HG03108 (cell line): ENCODE results near the gene PTPRR.

Experiments used
- ATAC-seq: cut with Tn5 transposase; IDR thresholded peaks from one replicate; pipeline ENCODE4 v1.9.1; 2021; ENCODE audit warnings: moderate library complexity; ENCODE audit not compliant: unreplicated experiment

The PTPRR gene

GRCh38 chr12:70920251-70920851 lies at the start of gene PTPRR:
Gene PTPRR (minus strand): TSS chr12:70920738. CDS start chr12:70920390, 348 bp downstream.
- no peak for ATAC-seq

DNA sequence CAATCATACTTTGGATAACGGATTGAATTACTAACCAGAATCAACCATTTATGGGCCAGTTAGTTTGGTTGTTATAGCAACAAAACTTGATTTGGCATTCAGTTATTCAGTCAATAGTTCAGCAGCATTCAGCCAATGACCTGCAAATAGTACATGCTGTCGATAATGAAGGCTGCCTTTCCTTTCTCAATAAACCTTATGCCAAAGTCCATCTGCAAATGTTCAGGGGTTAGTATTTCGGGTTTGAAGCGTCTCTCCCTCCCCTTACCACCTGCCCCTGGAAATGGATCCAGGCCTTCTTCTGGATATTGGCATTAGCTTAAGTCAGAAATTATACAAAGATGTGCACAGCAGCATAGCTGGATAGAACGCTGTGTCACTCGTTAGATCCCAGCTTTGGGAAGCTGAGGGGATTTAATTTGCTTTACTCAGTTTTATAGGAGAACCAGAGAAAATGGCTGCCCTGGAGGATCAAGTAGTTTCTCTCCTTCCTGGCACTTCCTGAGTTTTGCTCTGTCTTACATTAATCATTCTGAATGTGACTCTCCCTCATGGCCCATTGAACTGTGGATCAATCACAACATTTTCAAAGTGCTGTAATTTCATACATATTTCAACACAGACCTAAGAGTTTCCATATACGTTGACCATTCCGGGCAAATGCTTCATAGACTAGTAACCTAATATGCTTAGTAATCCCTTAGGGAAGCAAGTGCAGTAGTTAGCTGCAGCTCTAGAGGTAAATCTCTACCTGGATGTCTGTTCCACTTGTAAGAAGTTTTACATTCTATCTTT lies 46.7 kb upstream of the PTPRR start:
- ATAC-seq = no peak

DNA sequence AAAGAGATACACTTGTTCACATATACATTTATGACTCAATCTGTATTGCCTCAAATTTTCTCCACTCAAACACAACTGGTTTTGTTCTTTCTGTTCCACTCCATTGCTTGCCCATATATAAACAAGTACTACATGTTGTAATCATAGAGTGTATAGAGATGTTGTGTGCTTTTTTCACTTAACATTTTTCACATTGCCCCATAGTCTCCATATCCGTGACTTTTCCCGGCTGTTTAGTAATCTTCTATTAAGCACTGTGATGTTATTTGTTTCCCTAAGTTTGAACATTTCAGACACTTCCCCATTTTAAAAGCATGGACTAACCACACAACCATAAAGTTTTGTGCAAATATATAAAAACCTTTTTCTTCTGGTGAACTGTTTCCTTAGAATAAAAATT lies 45.5 kb upstream of the PTPRR start:
- ATAC-seq = no peak

DNA sequence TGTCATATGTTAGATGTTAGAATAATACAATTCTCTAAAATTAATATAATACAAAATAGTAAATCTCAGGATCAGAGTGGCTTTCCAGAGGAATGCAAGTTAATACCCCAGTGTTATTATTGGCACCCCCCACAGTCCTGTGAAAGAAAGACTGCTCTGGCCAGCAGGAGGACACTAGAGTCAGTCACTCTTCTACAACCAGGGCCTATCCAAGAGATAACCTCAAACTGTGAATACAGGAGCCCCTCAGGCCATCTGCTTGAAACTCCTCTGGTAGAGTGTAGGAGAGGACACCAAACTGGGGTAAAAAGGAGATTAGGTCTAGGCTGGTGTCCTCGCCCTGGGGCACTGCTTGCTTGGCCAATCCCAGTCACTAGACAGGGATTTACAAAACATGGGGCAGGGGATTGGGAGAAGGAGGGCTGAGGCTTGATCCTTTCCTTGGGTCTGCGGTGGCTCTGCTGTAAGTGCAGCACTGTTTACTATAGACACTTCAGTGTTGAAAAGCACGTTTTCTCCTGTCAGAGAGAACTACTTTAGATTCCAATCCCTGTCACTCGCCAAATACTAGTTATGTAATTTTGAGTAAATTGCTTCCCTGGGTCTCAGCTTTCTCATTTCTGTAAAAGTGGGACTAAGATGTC lies 44.5 kb upstream of the PTPRR start:
- no peak for ATAC-seq

- ATAC-seq = no peak
Measured at GRCh38 chr12:70963081-70963660, 42.6 kb upstream of the PTPRR start.

GRCh38 chr12:70962226-70962794 lies 41.8 kb upstream of the PTPRR start:
- ATAC-seq = no peak

DNA sequence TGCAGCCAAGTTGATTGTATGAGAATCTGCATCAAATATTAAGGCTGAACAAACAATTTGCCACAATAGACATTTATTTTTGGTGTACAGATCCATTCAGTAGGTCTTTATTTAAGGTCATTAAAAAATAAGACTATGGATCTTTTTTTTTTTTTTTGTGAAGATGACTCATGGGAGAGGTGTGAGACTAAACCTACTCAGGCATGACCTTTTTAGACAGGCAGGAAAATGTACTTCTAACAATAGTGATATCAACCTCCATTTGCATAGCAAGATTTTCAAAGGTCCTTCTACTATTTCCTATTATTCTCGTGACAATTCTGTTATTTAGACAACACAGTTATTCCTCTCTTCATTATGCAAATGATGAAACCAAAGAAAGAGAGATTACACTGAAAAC lies 39.9 kb upstream of the PTPRR start:
- ATAC-seq = no peak

- ATAC-seq = no peak
Measured at GRCh38 chr12:70955415-70955814, 34.9 kb upstream of the PTPRR start.

DNA sequence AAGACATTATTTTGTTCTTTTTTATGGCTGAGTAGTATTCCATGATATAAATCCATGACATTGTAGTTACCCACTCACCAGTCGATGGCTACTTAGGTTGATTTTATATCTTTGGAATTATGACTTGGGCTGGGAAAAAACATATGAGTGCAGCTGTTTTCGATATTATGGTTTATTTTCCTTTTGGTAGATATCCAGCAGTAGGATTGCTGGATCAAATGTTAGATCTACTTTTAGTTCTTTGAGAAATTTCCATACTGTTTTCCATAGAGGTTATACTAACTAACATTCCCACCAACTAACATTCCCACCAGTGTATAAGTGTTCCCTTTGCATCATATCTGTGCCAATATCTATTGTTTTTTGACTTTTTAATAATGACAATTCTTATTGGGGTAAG lies 29.9 kb upstream of the PTPRR start:
- no peak for ATAC-seq

GRCh38 chr12:70948976-70949336 lies 28.4 kb upstream of the PTPRR start:
- no peak for ATAC-seq

DNA sequence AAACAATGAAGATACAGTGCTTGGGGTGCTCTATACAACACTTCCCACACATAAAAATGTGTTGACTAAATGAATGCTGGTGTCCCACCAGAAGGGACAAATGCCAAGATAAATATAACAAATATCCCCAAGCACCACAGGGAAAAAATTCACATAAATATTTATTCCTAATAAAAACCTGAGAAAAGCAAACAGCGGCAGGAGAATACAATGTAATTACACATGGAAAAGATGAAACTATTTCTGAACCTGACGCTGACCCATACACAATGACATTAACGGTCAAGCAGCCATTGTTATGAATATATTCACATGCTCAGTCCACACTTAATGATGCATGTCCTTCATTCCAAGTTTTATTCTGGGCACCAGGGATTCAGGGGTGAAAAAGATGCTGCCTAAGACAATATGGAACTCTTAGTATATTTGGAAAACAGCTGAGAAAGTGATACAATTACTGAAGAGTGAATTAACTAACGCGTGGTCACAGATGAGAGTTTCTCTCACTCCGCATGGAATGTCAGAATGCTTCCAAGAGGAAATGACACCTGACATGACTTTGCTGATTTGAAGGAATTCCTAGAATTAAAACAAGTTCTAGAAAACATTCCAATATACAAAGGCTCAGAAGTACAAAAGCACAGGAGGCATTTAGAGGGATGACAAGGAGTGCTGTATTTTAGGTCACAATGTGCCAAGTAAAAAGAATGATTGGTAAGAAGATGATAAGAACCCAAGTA lies 27.9 kb upstream of the PTPRR start:
- no peak for ATAC-seq

GRCh38 chr12:70936203-70936813 lies 15.8 kb upstream of the PTPRR start:
- ATAC-seq = no peak

GRCh38 chr12:70933133-70933532 lies 12.6 kb upstream of the PTPRR start:
- ATAC-seq = no peak

DNA sequence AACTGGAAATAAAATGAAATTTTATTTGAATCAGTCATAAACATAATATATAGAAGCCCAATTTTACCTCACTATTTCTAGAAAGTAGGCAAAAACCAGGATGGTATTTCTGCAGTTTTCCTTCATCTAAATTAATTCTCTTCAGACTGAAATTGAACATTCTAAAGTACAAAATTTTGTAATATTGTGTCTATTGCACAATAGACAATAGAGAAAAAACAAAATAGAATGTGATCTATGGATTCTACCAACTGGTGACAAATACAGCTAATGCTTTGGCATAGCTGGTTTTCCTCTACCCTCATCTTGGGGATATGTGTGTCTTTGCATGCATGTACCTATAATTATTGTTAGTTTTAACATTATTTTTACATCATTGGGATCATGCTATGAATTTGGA lies 8.5 kb upstream of the PTPRR start:
- ATAC-seq = no peak

- no peak for ATAC-seq
Measured at GRCh38 chr12:70928071-70928470, 7.5 kb upstream of the PTPRR start.

DNA sequence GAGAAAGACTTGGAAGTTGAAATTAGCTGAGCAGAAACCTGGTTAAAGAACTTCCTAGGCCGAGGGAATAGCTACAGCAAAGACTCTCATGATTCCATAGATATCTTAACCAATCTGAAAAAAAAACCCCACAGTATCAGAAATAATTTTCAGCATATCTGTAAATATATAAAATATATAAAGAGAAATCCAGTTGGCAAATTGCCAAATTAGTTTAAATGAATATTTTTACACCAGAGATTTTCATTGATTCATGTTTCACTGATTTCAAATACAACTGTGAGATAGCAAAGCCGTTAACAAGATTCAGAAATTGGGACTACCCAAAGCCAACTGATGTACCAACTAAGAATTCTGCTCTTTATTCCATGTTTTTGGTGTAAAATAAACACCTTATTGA lies 6.8 kb upstream of the PTPRR start:
- no peak for ATAC-seq

GRCh38 chr12:70925539-70925938 lies 5.0 kb upstream of the PTPRR start:
- ATAC-seq = no peak

DNA sequence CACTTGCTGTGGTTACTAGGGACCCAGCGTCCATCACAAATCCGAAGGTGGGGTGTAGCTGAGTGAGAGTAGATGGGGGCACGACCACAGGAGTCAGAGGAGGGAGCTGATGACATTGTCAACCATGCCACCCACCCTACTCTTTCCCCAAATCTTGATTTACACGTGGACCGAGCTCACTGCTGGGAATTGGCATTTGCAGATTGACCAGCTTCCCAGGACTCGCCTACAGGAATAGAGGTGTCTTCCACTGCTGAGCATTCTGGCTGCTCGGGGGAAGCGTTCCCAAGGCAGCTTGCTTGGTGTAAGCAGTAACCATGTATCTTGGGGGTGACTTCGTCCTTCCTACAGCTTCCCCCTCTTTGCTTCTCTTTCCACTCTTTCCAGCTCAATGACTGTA lies 353 bp upstream of the PTPRR start:
- no peak for ATAC-seq

DNA sequence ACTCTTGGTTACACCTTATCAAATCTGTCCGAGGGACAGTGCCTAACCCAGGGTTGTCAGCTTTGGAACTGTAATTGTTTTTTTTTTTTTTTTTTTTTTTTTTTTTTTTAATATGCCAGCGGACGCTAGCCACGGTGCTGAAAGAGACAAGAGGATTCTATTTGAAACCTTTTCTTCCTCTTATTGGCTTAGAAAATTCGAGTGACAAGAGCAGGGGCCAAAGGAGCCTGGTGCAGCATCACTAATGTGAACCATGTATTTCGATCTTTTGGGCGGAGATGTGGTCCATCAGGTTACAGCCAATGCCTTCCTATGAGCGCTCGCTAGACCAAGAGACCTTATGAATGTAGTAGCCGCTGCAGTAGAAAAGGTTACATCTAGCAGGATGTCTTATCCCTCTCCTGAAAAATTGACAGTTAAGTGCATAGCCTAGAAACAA lies 922 bp downstream of the PTPRR start:
- ATAC-seq = no peak

GRCh38 chr12:70919176-70919575 lies 1.4 kb downstream of the PTPRR start:
- no peak for ATAC-seq
